HCT116 (cell line): ENCODE measurements around the gene CXCL11. TPM values are rescaled to one million over a fixed set of nuclear protein-coding genes. Genes with fewer than 3 reads are reported as not detected.

Source experiments
- ATAC-seq: fragments of 200-7000 bp; cut with Tn5 transposase; 2 replicates; pipeline ENCODE4 v1.9.1; 2020; ENCODE audit warnings: mild to moderate bottlenecking, moderate library complexity
- BruUV-seq: library from RNA; stranded (reverse); fragments of 400-500 nt; replicated peaks from 2 replicates; lab custom pipeline; 2021; lab: Mats Ljungman, UMichigan
- CTCF ChIA-PET: fragments of 300-600 bp; sonication (Branson Sonifier 250); formaldehyde crosslinking; loops from one replicate; lab custom pipeline; 2021; ENCODE audit warnings: antibody characterized with exemption; lab: Charles Lee
- POLR2A ChIA-PET: fragments of 300-600, 350-600 bp; sonication (Branson Sonifier 250); formaldehyde crosslinking; loops from one replicate; lab custom pipeline; 2021; ENCODE audit warnings: antibody characterized with exemption; lab: Charles Lee
- RAD21 ChIA-PET, 2 experiments: fragments of 300-600 bp; sonication (Branson Sonifier 250); formaldehyde crosslinking; loops; one replicate each; lab custom pipeline; 2023; ENCODE audit warnings: low total read pairs in 2 of 2; ENCODE audit not compliant: uncharacterized antibody in 2 of 2, unreplicated experiment in 2 of 2, low non-redundant PET in 1 of 2; lab: Charles Lee
- DNase-seq: peaks from one replicate; pipeline ENCODE4 v3.0.0-alpha.2; 2010; ENCODE audit warnings: low read depth, low spot score
- H2AFZ ChIP-seq: fragments of 200-600 bp; shearing (Covaris generic), sonication (generic); 2 replicates; pipeline ENCODE4 v1.6.1; 2017; ENCODE audit warnings: low read depth, mixed run types, mixed read lengths, antibody characterized with exemption, low read length; ENCODE audit not compliant: poor library complexity, severe bottlenecking
- H3K27ac ChIP-seq: 2 replicates; pipeline ENCODE4 v1.5.1; 2012; ENCODE audit warnings: low read depth, low read length
- H3K27me3 ChIP-seq: fragments of 200-600 bp; sonication (generic); 2 replicates; pipeline ENCODE4 v1.6.1; 2016; ENCODE audit warnings: mixed run types, low read length, mixed read lengths; ENCODE audit not compliant: insufficient read depth
- H3K36me3 ChIP-seq, 2 experiments: fragments of 200-500 bp in 1 of 2; fragments of 200-600 bp in 1 of 2; sonication (Bioruptor generic) in 1 of 2; sonication (generic) in 1 of 2; 2 replicates each; pipeline versions ENCODE4 v1.5.1 to v1.6.1; 2014 to 2016; ENCODE audit warnings: low read length in 2 of 2, inconsistent platforms in 1 of 2, mixed read lengths in 1 of 2, mixed run types in 1 of 2; ENCODE audit not compliant: insufficient read depth in 2 of 2, control insufficient read depth in 1 of 2
- H3K4me1 ChIP-seq, 2 experiments: fragments of 200-600 bp in 1 of 2; sonication (generic) in 1 of 2; 2 replicates each; pipeline versions ENCODE4 v1.5.1 to v1.6.1; 2012 to 2017; ENCODE audit warnings: low read length in 2 of 2, inconsistent platforms in 1 of 2, mild to moderate bottlenecking in 1 of 2, mixed read lengths in 1 of 2, mixed run types in 1 of 2, moderate library complexity in 1 of 2; ENCODE audit not compliant: insufficient read depth in 2 of 2, control insufficient read depth in 1 of 2
- H3K4me2 ChIP-seq: fragments of 200-600 bp; sonication (generic); 2 replicates; pipeline ENCODE4 v1.6.1; 2017; ENCODE audit warnings: mixed run types, low read length, mixed read lengths
- H3K4me3 ChIP-seq, 2 experiments: fragments of 200-600 bp in 1 of 2; sonication (generic) in 1 of 2; replicated peaks in 1 of 2; 2 replicates each; pipeline ENCODE4 v1.5.1; 2011 to 2016; ENCODE audit warnings: low read length in 2 of 2, control low read depth in 1 of 2, low read depth in 1 of 2, mild to moderate bottlenecking in 1 of 2, mixed read lengths in 1 of 2, mixed run types in 1 of 2
- H3K79me2 ChIP-seq: fragments of 200-600 bp; sonication (generic); 2 replicates; pipeline ENCODE4 v1.6.1; 2017; ENCODE audit warnings: mild to moderate bottlenecking, mixed run types, low read length, moderate library complexity, mixed read lengths; ENCODE audit not compliant: insufficient read depth
- H3K9ac ChIP-seq: fragments of 200-600 bp; sonication (generic); 2 replicates; pipeline ENCODE4 v1.6.1; 2016; ENCODE audit warnings: low read length, mixed read lengths
- H3K9me2 ChIP-seq: fragments of 200-600 bp; sonication (generic), shearing (Covaris generic); 2 replicates; pipeline ENCODE4 v1.6.1; 2017; ENCODE audit warnings: mixed run types, mild to moderate bottlenecking, moderate library complexity; ENCODE audit not compliant: insufficient read depth
- H3K9me3 ChIP-seq, 2 experiments: fragments of 200-500 bp in 1 of 2; fragments of 200-600 bp in 1 of 2; sonication (Bioruptor generic) in 1 of 2; sonication (generic) in 1 of 2; 2 replicates each; pipeline ENCODE4 v1.6.1; 2014 to 2017; ENCODE audit warnings: low read length in 2 of 2, mixed read lengths in 2 of 2, inconsistent platforms in 1 of 2, low read depth in 1 of 2, mild to moderate bottlenecking in 1 of 2, mixed run types in 1 of 2, moderate library complexity in 1 of 2; ENCODE audit not compliant: control insufficient read depth in 1 of 2, insufficient read depth in 1 of 2
- H4K20me1 ChIP-seq: fragments of 200-600 bp; sonication (generic), shearing (Covaris generic); 2 replicates; pipeline ENCODE4 v1.6.1; 2017; ENCODE audit warnings: mixed run types, mild to moderate bottlenecking, moderate library complexity; ENCODE audit not compliant: insufficient read depth
- EGR1 ChIP-seq: IDR thresholded peaks from 2 replicates; pipeline ENCODE4 v1.6.1; 2012; ENCODE audit warnings: low read depth
- FOSL1 ChIP-seq: IDR thresholded peaks from 2 replicates; pipeline ENCODE4 v1.6.1; 2012; ENCODE audit warnings: low read depth
- POLR2A ChIP-seq: IDR thresholded peaks from 2 replicates; pipeline ENCODE4 v1.7.0; 2011; ENCODE audit warnings: borderline replicate concordance; ENCODE audit not compliant: insufficient read depth, insufficient read length; ENCODE audit errors: extremely low read depth
- RAD21 ChIP-seq: IDR thresholded peaks from 2 replicates; pipeline ENCODE4 v1.6.1; 2012; ENCODE audit warnings: low read depth, mild to moderate bottlenecking
- TCF7L2 ChIP-seq: IDR thresholded peaks from 2 replicates; pipeline ENCODE4 v1.7.0; 2011; ENCODE audit warnings: borderline replicate concordance, inconsistent platforms; ENCODE audit not compliant: insufficient read depth, insufficient read length; ENCODE audit errors: extremely low read depth
- ZBTB33 ChIP-seq: IDR thresholded peaks from 2 replicates; pipeline ENCODE4 v1.6.1; 2011; ENCODE audit warnings: mild to moderate bottlenecking, low read length, moderate library complexity; ENCODE audit not compliant: insufficient replicate concordance; ENCODE audit errors: extremely low read depth
- ZNF274 ChIP-seq: fragments of 200-500 bp; sonication (Bioruptor generic); IDR thresholded peaks from 2 replicates; pipeline ENCODE4 v1.6.1; 2014; ENCODE audit warnings: mild to moderate bottlenecking, low read depth, low read length, inconsistent platforms
- intact Hi-C: fragments of 100-400 bp; cut with micrococcal nuclease; formaldehyde crosslinking; loops from 2 replicates; pipeline ENCODE4 v1.10.0; 2022
- total RNA-seq: library from RNA; stranded (reverse); gene quantifications from one replicate; pipeline ENCODE4 v1.2.1, GENCODE V29; 2021; ENCODE audit not compliant: unreplicated experiment
- TF ChIP-seq, protein P1 (sequence below), 3 experiments: fragments of 200-600 bp in 1 of 3; sonication (generic) in 1 of 3; IDR thresholded peaks in 2 of 3; conservative IDR thresholded peaks in 1 of 3; 2 replicates each; pipeline ENCODE4 v1.5.1; 2012 to 2017; ENCODE audit warnings: low read depth in 2 of 3, low read length in 2 of 3, antibody characterized with exemption in 1 of 3, borderline replicate concordance in 1 of 3, control low read depth in 1 of 3, mild to moderate bottlenecking in 1 of 3, mixed read lengths in 1 of 3, mixed run types in 1 of 3, moderate library complexity in 1 of 3; ENCODE audit not compliant: insufficient read depth in 1 of 3

CXCL11 gene
- total RNA-seq, 1 experiment from 2014 or later: not detected

- Histone ChIP-seq H3K9me3 (no peaks in the 10 kb centered on the region), H3K9me2 (no peaks in the 10 kb centered on the region), H3K79me2 (no peaks in the 10 kb centered on the region), H3K27ac (no peak overlapping the region), H3K9ac (no peak overlapping the region), H3K4me2 (no peak overlapping the region), H2AFZ (no peak overlapping the region), H3K27me3 (no peaks in the 10 kb centered on the region), H3K4me1 (peaks cover 0 to 3% of the 10 kb centered on the region in 2 experiments; a peak in 1 of 4 replicates), H3K4me3 (no peak overlapping the region), H4K20me1 (no peaks in the 10 kb centered on the region), H3K36me3 (no peaks in the 10 kb centered on the region)
- POLR2A ChIA-PET: no interaction called here
- TF ChIP-seq FOSL1: no peak
- no peak for TF ChIP-seq ZNF274
- TF ChIP-seq, protein P1, sequence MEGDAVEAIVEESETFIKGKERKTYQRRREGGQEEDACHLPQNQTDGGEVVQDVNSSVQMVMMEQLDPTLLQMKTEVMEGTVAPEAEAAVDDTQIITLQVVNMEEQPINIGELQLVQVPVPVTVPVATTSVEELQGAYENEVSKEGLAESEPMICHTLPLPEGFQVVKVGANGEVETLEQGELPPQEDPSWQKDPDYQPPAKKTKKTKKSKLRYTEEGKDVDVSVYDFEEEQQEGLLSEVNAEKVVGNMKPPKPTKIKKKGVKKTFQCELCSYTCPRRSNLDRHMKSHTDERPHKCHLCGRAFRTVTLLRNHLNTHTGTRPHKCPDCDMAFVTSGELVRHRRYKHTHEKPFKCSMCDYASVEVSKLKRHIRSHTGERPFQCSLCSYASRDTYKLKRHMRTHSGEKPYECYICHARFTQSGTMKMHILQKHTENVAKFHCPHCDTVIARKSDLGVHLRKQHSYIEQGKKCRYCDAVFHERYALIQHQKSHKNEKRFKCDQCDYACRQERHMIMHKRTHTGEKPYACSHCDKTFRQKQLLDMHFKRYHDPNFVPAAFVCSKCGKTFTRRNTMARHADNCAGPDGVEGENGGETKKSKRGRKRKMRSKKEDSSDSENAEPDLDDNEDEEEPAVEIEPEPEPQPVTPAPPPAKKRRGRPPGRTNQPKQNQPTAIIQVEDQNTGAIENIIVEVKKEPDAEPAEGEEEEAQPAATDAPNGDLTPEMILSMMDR (IDR thresholded peaks at IDR 0.05 in 2 of 3, conservative IDR thresholded peaks at IDR 0.05 in 1 of 3; ENCODE audit: borderline replicate concordance in 1 of 3, insufficient read depth in 1 of 3, low read depth in 2 of 3, low read length in 2 of 3): no peak
- no peak for TF ChIP-seq TCF7L2
- ATAC-seq (no peak), DNase-seq (no peak)
- intact Hi-C loops: no loop called here
- no TSS peak for BruUV-seq
- CTCF ChIA-PET: no interaction called here
- RAD21 ChIA-PET: no interaction called here
These were observed 22.3 kb downstream of the CXCL11 start for GRCh38 chr4:76013540-76013939.

- Histone ChIP-seq H3K4me1 (peaks cover 0 to 5% of the 10 kb centered on the region in 2 experiments; a peak in 1 of 4 replicates), H3K4me2 (no peak overlapping the region), H4K20me1 (no peaks in the 10 kb centered on the region), H3K9ac (no peak overlapping the region)
- no peak for TF ChIP-seq EGR1
- TF ChIP-seq RAD21: no peak
- no peak for TF ChIP-seq ZBTB33
- TF ChIP-seq POLR2A: no peak
- TF ChIP-seq, all 23 proteins: peak for 0
- ChIA-PET RAD21 (no interaction called here), POLR2A (no interaction called here), CTCF (no interaction called here)
- Histone ChIP-seq H2AFZ (no peak overlapping the region), H3K36me3 (no peaks in the 10 kb centered on the region), H3K27me3 (no peaks in the 10 kb centered on the region), H3K9me3 (no peaks in the 10 kb centered on the region), H3K4me3 (no peak overlapping the region), H3K79me2 (no peaks in the 10 kb centered on the region), H3K9me2 (no peaks in the 10 kb centered on the region), H3K27ac (no peak overlapping the region)
- intact Hi-C loops: no loop called here
- no TSS peak for BruUV-seq
- ATAC-seq (no peak), DNase-seq (no peak)
These were observed 23.5 kb downstream of the CXCL11 start for GRCh38 chr4:76012388-76012801.
